Right kidney (tissue), 1 donor: Measurements from ENCODE around the gene SMTNL2.
"Not testable (repeated sequence)": the region's sequence is repeated elsewhere in the genome, so short reads cannot be mapped to it uniquely, and the experiment has no call there.

Experiments
- DNase-seq: peaks from one replicate; pipeline ENCODE4 v3.0.0-alpha.2; 2016

SMTNL2 gene

GRCh38 chr17:4559139-4559791 is 25.1 kb upstream of the SMTNL2 start:
- no peak for DNase-seq

DNA sequence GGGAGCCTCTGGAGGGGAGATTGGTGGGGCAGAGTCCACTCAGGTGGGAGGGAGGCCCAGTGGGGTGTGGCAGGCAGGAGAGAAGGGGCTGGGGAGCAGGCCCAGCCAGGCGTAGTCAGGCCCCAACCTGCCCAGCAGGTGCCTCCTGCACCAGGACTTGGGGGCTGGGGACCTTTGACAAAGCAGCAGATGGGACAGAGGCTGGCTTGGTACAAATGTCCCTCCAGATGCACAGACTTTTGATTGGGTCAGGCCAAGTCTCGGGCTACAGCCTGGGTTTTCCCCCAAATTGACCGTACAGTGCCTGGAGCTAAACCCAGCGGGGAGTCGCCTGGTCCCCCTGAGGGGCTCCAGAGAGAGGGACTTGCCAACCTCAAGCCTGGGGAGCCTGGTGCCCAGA is 24.4 kb upstream of the SMTNL2 start:
- DNase-seq = no peak

GRCh38 chr17:4560421-4560820 is 23.9 kb upstream of the SMTNL2 start, which contains the start of gene GGT6:
Gene GGT6 (minus strand): TSS chr17:4560577. CDS start chr17:4560521, 56 bp downstream.
- DNase-seq = no peak

DNA sequence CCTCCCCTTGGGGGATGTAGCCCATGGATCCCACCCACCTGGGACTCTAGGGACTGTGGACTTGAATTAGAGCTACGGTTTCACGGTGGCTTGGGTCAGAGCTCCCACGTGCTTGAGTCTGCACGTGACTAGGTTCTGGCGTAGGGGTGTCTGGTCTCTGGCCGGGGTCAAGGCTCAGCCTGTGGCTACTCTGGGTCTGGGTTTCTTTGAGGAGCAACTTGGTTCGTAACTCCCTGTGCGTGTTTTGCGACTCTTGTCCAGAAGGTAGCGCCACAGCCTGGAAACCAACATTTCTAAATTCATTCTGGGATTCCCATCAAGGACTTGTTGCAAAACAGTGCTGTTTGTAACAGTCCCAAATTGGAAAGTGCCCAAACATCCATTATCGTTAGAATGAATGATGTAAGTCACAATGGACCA is 23.5 kb upstream of the SMTNL2 start:
- DNase-seq = no peak

DNA sequence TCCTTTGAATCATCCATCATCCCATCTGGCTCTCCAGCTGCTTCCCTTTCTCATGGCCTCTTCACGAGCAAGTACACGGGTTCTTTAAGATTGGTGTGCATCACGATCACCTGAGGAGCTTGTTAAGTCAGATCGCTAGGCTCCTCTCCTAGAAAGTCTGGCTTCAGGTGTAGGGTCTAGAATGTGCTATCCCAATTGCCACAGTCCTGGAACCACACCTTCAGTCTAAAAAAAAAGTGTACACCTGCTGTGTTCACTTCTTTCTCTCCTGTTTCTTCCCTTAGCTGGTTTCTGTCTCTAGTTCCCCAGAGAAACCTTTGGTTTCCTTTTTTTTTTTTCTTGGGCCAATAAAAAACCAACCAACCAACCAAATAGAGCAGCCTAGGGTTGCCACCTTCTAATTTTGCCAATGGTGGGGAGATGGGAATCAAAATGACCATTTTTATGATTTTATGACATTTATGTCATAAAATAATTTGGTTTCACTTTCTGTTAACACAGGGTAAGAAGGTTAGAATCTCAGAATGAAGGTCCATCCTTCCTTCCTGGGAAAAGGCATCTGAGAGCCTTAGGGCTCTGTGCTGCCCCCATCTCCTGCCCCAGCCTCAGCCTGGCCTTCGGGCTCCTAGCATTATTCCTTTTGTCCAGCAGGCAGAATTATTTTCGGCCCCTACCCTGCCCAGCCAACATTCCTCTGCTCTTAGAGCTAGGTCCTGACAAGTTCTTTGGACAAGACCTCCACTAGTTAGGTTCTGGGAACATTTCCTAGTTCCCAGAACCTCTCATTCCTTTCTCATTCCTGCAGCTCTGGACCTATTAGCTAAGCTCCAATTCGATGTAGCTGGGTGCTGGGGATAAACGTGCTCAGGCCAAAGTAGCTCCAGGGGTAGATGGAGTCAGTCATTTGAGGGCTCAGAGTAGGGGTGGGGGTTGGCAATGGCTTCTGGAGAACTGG is 22.0 kb upstream of the SMTNL2 start:
- DNase-seq = no peak

- DNase-seq = no peak
Measured at GRCh38 chr17:4565209-4566141, 18.9 kb upstream of the SMTNL2 start.

DNA sequence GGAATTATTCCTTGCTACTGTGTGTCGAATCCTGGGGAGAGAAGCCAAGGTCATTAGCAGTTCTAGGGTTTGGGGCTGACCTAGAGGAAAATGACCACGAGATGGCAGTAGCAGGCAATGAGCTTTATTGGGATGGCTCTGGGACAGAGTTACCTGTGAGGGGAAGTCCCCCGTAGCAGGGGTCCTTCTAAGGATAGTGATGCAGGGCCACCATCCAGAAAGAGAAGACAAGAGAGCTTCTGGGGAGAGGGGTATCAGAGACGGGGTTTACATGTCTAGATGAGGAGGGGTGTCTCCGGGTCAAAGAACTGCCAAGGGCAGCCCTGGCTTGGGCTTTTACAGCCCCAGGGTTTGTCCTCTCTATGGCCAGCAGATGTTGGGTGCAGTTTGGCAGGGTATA is 17.5 kb upstream of the SMTNL2 start:
- peak; percentile 69 for DNase-seq

DNA sequence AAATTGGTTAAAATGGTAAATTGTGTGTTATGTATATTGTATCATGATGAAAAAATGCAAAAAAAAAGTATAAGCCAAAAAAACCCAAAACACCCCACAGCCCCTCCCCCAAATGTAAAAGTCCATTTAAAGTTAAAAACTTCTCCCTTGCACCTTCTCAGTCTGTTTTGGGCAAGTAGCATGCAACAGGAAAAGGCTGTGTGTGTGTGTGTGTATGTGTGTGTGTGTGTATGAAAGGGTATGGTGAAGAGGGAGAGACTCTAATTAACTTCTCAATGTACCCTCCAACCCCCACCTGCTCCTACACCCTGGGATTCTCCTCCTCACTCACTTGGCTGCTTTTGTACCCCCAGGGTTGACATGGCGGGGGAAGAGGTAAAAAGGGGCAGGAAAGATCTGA is 14.7 kb upstream of the SMTNL2 start:
- DNase-seq = no peak

DNA sequence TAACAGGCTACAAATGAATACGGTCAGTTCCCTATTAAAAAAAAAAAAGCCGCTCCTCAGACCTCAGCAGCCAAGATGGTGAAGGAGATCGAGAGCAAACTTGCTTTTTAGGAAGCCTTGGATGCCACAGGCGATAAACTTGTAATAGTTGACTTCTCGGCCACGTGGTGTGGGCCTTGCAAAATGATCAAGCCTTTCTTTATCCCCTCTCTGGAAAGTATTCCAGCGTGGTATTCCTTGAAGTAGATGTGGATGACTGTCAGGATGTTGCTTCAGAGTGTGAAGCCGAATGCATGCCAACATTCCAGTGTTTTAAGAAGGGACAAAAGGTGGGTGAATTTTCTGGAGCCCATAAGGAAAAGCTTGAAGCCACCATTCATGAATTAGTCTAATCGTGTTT is 12.2 kb upstream of the SMTNL2 start:
- no peak for DNase-seq

DNA sequence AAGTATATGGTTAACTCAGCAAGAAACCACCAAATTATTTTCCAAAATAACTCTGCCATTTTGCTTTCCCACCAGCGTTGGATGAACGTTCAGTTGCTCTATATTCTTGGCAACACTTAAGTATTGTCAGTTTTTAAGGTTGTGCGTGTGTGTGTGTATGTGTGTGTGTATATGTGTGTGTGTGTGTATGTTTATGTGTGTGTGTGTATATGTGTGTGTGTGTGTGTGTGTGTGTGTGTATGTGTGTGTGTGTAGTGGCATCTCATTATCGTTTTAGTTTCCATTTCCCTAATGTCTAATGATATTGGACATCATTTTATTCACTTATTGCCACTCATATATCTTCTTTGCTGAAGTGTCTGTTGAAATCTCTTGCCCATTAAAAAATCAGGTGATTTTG is 11.2 kb upstream of the SMTNL2 start:
- DNase-seq = no peak

- DNase-seq = no peak
Measured at GRCh38 chr17:4573669-4574068, 10.7 kb upstream of the SMTNL2 start.

- no peak for DNase-seq
Measured at GRCh38 chr17:4574448-4575045, 9.8 kb upstream of the SMTNL2 start.

- DNase-seq = no peak
Measured at GRCh38 chr17:4576161-4576558, 8.2 kb upstream of the SMTNL2 start.

GRCh38 chr17:4576729-4577322 is 7.5 kb upstream of the SMTNL2 start:
- peak; percentile 78 for DNase-seq

DNA sequence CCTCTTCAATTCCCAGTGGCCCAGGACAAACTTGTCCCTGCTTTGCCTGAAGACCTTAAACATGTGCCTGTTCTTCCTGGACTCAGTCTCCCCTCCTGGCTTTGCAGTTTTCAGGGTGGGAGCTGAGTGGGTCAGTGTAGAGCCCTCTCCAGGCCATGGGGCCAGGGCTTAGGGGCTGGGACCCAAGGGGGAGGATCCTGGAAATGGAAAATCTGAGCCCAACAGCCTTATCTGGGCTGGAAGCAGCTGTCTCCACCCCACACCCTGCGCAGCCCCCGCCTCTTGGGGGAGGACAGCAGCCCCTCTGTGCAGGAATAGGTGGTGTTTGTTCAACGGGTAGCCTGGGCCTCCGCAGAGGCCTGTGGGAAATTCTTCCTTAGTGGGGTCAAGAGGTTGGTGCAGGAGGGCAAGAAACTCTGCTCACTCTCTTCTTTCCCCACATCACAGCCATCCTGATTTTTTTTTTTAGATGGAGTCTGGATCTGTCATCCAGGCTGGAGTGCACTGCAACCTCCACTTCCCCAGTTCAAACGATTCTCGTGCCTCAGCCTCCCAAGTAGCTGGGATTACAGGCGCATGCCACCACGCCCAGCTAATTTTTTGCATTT is 6.8 kb upstream of the SMTNL2 start:
- DNase-seq = no peak

DNA sequence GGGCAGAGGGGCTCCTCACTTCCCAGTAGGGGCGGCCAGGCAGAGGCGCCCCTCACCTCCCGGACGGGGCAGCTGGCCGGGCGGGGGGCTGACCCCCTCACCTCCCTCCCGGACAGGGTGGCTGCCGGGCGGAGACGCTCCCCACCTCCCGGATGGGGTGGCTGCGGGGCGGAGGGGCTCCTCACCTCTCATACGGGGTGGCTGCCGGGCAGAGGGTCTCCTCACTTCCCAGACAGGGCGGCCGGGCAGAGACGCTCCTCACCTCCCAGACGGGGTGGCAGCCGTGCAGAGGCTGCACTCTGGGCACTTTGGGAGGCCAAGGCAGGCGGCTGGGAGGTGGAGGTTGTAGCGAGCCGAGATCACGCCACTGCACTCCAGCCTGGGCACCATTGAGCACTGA is 6.0 kb upstream of the SMTNL2 start:
- DNase-seq = not testable (repeated sequence)

DNA sequence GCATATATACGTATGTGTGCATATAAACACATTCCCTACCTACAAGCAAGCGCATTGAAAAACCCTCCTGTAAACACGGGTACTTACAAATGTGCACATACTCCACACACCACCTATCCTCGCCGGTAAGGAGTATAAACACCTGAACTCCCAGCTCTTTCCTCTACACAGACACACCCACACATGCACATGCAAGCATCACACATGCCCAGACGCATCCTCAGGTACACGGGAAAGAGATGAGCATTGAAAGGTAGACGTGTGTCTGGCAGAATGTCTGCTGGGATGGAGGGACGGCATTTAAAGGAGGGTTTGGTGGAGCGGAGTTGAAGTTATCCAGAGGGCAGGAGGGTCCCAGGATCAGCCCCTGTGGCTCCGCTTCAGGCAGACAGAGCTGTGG is 4.7 kb upstream of the SMTNL2 start:
- DNase-seq = no peak

DNA sequence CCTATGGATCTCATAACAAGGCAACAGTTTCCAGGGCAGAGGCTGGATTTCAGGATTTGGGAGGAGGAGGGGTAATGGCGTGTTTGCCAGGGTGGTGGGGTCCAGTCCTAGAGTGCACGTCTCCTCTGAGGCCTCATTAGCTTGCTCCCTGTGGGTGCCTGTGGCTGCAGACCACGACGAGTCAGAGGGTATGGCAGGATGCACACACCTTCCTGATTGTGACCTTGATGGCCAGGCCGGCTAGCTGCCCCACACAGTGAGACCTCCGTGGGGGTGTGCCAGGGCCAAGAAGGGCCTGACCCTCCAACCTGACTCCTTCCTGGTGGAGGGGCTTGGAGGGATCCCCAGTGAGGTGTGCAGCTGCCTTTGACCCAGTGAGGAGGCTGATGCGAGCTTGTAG is 4.0 kb upstream of the SMTNL2 start:
- no peak for DNase-seq

DNA sequence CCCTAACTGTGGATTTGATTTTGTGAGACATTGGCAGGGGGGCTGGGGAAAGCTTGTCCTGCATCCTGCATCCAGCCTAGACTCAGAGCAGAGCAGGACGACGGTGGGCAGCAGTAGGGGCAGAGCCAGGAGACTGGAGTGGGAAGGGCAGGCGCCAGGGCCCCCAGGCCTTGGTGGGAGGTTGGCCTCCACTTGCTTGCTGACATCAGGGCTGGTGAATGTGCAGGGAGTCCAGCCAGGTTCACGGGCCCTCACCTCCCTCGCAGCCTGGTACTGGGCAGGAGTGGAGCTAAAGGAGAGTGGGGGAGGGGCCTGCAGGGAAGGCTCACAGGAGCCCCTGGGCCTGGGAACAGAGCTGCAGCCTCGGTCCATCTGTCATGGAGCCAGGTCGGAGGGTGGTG is 2.2 kb upstream of the SMTNL2 start:
- no peak for DNase-seq

DNA sequence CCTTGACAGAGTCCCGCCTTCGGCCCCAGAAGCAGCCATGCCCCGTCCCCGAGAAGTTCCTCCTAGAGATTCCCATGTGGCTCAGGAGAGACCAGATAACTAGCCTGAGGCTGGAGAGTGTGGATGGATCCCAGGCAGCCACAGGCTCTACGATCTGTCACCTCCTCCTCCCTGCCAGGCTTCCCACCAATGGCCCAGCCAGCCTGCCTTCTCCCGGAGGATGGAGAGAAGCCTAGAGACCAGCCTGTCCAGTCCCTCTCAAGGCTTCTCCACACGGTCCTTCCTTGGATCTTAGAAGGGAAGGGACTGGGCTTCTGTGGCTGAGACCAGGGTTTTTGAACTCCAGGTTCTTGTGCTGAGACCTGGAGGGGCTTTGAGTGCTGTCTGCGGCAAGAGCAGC is 1.6 kb upstream of the SMTNL2 start:
- DNase-seq = no peak

- no peak for DNase-seq
Measured at GRCh38 chr17:4583206-4583605, 1.1 kb upstream of the SMTNL2 start.

DNA sequence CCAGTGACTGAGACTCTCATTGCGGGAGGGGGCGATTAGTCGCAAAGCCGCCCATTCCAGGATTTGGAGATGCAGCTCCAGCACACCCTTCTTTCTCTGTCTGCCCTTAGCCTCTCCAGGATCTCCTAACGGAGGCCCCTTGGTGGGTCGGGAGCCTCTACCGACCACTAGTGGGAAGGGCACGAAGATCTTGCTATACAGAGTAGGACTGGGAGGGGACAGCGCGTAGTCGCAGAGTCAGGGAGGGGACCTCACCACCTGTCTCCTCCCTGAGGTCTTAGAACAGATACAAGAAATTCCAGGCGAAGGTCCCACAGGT is 588 bp upstream of the SMTNL2 start:
- no peak for DNase-seq
